Calu3 (cell line): ENCODE data around the gene CBARP. TPM values are rescaled to one million over a fixed set of nuclear protein-coding genes. Genes with fewer than 3 reads are reported as not detected.
A peak's percentile ranks its signal among the peaks of the same experiment; 100 is the strongest.

ENCODE experiments used
- BruUV-seq: library from RNA; stranded (reverse); fragments of 400-500 nt; replicated peaks from 2 replicates; lab custom pipeline; 2021; lab: Mats Ljungman, UMichigan
- CTCF ChIA-PET: fragments of 300-600 bp; sonication (Branson Sonifier 250); formaldehyde crosslinking; loops from one replicate; lab custom pipeline; 2022; ENCODE audit warnings: antibody characterized with exemption; lab: Charles Lee
- DNase-seq: peaks from one replicate; pipeline ENCODE4 v3.0.0; 2022
- H3K27ac Mint-ChIP-seq: one replicate; pipeline ENCODE4 v1.8.0; 2022; ENCODE audit warnings: mixed read lengths; ENCODE audit not compliant: unreplicated experiment
- H3K27me3 Mint-ChIP-seq: one replicate; pipeline ENCODE4 v1.8.0; 2022; ENCODE audit warnings: mixed read lengths; ENCODE audit not compliant: unreplicated experiment
- H3K36me3 Mint-ChIP-seq: one replicate; pipeline ENCODE4 v1.8.0; 2022; ENCODE audit warnings: mild to moderate bottlenecking, moderate library complexity, mixed read lengths; ENCODE audit not compliant: insufficient read depth, unreplicated experiment
- H3K4me1 Mint-ChIP-seq: one replicate; pipeline ENCODE4 v1.8.0; 2022; ENCODE audit warnings: mild to moderate bottlenecking, low read depth, mixed read lengths; ENCODE audit not compliant: unreplicated experiment
- H3K4me3 Mint-ChIP-seq: one replicate; pipeline ENCODE4 v1.8.0; 2022; ENCODE audit warnings: mild to moderate bottlenecking, low read depth, moderate library complexity, mixed read lengths; ENCODE audit not compliant: unreplicated experiment
- H3K9me3 Mint-ChIP-seq: one replicate; pipeline ENCODE4 v1.8.0; 2022; ENCODE audit warnings: low read depth, mixed read lengths; ENCODE audit not compliant: unreplicated experiment
- intact Hi-C: fragments of 100-400 bp; cut with micrococcal nuclease; formaldehyde crosslinking; loops from one replicate; pipeline ENCODE4 v1.10.0; 2022; ENCODE audit not compliant: unreplicated experiment
- total RNA-seq: library from RNA; stranded (reverse); gene quantifications from 2 replicates; pipeline ENCODE4 v1.2.3, GENCODE V29; 2022
- TF ChIP-seq, protein P1 (sequence below): fragments of 200-600 bp; IDR thresholded peaks from one replicate; pipeline ENCODE4 v1.8.0; 2022; ENCODE audit warnings: antibody characterized with exemption; ENCODE audit not compliant: unreplicated experiment

Gene CBARP
- total RNA-seq, 1 experiment from 2014 or later = 4.2 TPM

DNA sequence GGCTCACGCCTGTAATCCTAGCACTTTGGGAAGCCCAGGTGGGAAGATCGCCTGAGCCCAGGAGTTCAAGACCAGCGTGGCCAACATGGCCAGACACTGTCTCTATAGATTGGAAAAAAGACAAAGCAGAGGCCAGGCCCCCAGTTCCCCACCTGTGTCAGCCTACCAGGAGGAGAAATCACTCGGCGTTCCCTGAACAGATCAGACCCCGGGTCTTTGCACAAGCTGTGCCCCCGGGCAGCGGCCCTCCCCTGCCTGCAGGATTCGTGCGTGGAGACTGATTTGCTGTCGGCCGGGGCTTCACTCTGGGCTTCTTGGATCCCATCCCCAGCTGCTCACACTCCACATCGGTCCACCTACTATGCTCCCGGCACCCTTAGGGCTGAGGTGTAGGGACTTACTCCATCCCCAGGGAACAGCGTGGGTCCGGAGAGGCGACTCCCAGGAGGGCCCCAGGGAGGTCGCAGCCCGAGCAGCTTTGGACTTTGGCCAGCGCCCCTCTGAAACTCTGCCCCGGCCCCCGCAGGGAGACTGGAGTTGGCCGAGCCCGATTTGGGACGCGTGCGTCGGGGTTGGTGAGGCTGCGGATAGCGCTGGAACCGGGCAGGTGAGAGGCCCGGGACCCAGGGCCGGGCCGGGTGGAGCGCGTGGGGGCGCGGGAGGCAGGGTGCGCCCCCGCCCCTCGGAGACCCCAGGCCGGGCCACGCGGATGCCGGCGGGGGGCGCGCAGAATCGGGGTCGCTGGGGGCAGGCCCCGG lies 47.4 kb upstream of the CBARP start:
- H3K4me1 Mint-ChIP-seq = peaks cover 8% of the 10 kb centered on the region
- BruUV-seq = no TSS peak
- H3K27me3 Mint-ChIP-seq = peaks cover 32% of the 10 kb centered on the region
- H3K36me3 Mint-ChIP-seq = peaks cover 9% of the 10 kb centered on the region
- no peak for DNase-seq
- TF ChIP-seq, protein P1, sequence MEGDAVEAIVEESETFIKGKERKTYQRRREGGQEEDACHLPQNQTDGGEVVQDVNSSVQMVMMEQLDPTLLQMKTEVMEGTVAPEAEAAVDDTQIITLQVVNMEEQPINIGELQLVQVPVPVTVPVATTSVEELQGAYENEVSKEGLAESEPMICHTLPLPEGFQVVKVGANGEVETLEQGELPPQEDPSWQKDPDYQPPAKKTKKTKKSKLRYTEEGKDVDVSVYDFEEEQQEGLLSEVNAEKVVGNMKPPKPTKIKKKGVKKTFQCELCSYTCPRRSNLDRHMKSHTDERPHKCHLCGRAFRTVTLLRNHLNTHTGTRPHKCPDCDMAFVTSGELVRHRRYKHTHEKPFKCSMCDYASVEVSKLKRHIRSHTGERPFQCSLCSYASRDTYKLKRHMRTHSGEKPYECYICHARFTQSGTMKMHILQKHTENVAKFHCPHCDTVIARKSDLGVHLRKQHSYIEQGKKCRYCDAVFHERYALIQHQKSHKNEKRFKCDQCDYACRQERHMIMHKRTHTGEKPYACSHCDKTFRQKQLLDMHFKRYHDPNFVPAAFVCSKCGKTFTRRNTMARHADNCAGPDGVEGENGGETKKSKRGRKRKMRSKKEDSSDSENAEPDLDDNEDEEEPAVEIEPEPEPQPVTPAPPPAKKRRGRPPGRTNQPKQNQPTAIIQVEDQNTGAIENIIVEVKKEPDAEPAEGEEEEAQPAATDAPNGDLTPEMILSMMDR = no peak
- peak overlapping the region; percentile 34 for H3K4me3 Mint-ChIP-seq
- CTCF ChIA-PET = no interaction called here
- intact Hi-C loops = no loop called here
- H3K27ac Mint-ChIP-seq = no peak overlapping the region
- no peaks in the 10 kb centered on the region for H3K9me3 Mint-ChIP-seq

DNA sequence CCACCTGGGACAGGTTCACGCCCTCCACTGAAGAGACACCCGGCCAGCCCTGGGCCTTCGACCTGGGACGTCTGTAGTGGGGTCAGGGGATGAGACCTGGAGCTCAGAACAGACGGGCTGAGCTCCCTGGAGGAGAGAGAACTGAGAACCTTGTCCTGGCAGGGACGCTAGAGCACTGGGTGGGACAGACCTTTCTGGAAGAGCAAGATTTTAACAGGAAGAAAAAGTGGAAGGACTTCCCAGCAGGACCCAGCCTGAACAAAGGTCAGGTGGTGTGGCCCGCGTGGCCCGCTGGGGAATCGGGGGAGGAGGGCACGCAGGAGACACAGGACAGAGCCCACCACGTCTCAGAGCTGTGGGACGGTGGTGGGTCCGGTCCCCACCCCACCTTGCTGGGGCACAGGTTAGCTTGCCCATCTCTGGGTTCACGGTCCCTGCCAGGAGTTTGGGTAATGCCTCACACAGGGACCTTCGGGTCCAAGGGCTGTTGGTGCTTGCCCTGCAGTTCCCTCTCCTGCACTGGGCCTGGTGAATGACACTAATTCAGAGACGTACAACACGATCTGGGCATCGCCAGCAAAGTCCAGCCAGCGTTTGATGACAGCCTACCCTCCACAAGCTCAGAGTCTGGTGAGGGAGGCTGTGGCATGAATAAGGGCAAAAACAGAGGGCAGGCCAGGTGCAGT lies 46.6 kb upstream of the CBARP start:
- CTCF ChIA-PET = interaction anchor here (0.7 kb wide), 1 partner anchor 40 kb away, joined by 6 read pairs; no protein-coding TSS in a partner anchor
- no peak for DNase-seq
- TF ChIP-seq, protein P1 = no peak
- intact Hi-C loops = no loop called here
- H3K27me3 Mint-ChIP-seq = peaks cover 32% of the 10 kb centered on the region
- no peak overlapping the region for H3K27ac Mint-ChIP-seq
- H3K36me3 Mint-ChIP-seq = peaks cover 16% of the 10 kb centered on the region
- no peaks in the 10 kb centered on the region for H3K9me3 Mint-ChIP-seq
- H3K4me1 Mint-ChIP-seq = peaks cover 8% of the 10 kb centered on the region
- H3K4me3 Mint-ChIP-seq = peak overlapping the region; percentile 34
- no TSS peak for BruUV-seq

DNA sequence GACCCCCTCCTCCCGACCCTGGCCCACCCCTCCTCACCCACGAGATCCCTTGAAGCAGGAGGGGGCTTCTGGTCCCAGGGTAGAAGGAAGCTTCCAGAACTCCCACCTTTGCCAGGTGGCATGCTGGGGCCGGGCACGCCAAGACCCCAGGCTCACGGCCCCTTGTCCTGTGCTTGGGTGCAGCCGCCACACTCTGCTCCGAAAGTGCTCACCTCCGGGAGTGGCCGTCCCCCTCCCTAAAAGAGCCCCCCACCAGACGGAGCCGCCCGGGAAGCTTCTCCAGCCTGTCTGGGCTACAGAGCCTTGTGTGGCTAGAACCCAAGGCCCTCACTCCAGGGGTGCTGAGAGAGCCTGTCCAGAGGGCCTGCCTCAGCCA lies 46.1 kb upstream of the CBARP start:
- BruUV-seq = no TSS peak
- TF ChIP-seq, protein P1 = no peak
- Mint-ChIP-seq H3K36me3 (peaks cover 18% of the 10 kb centered on the region), H3K27me3 (peaks cover 32% of the 10 kb centered on the region), H3K9me3 (no peaks in the 10 kb centered on the region), H3K4me1 (peaks cover 8% of the 10 kb centered on the region), H3K27ac (no peak overlapping the region), H3K4me3 (no peak overlapping the region)
- intact Hi-C loops = no loop called here
- no peak for DNase-seq
- CTCF ChIA-PET = interaction anchor here (0.7 kb wide), 1 partner anchor 40 kb away, joined by 6 read pairs; no protein-coding TSS in a partner anchor

DNA sequence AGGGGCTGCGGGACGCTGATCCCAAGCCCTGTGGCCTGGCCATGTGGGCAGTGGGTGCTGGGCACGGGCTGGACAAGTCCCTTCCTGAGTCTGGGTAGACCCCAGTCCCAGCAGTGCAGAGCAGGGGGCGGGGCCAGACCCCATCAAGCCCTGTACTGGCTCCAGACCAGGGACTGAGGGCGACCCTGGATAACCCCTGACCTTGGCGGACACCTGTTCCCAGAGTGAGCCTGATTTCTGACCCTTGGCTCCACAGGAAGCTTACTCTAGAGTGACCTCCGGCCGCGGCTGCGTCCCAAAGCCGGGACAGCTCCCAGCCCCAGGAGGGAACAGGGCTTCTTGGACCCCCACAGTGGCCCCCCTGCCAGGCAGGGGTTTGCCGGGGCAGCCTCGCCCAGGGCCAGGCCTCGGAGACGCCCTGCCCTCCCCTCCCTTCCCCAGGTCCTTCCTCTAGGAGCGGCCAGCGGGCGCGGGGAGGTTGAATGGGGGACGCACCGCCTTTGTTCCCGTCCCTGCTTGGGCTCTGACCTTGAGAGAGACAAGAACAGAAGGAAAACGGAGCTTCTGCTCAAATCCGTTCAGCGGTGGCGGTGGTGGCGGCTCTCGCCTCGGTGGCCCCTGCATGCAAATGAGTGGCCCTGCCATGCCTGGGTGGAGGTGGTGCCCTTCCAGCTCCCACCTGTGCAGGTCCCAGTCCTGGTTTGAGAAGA lies 45.6 kb upstream of the CBARP start:
- Mint-ChIP-seq H3K4me1 (peaks cover 8% of the 10 kb centered on the region), H3K36me3 (peaks cover 18% of the 10 kb centered on the region), H3K27ac (no peak overlapping the region), H3K4me3 (no peak overlapping the region), H3K27me3 (peaks cover 32% of the 10 kb centered on the region), H3K9me3 (no peaks in the 10 kb centered on the region)
- no peak for DNase-seq
- CTCF ChIA-PET = no interaction called here
- BruUV-seq = no TSS peak
- TF ChIP-seq, protein P1 = no peak
- intact Hi-C loops = no loop called here
